Measurements from ENCODE around the gene B4GALT3.

B4GALT3 gene

DNA sequence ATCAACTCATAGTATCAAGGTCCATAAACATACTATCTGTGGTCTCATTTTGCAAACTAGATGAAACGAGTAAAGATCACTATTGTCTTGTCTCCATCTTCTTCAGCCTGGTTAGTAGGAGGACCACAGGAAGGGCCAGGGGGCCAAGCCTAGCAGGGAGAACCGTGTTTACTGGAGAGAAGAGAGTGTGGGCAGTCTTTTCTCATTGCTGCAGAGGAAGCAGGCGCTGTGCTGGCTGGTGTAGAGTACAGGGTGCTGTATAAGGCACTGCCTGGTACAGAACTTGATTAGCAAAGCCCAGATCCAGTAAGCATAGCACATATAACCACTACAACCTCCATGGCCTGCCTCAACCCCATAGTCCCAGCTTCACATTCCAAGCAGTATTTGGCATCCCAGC lies 10.0 kb upstream of the B4GALT3 start:
- no peak for DNase-seq (ENCODE audit: low spot score)

DNA sequence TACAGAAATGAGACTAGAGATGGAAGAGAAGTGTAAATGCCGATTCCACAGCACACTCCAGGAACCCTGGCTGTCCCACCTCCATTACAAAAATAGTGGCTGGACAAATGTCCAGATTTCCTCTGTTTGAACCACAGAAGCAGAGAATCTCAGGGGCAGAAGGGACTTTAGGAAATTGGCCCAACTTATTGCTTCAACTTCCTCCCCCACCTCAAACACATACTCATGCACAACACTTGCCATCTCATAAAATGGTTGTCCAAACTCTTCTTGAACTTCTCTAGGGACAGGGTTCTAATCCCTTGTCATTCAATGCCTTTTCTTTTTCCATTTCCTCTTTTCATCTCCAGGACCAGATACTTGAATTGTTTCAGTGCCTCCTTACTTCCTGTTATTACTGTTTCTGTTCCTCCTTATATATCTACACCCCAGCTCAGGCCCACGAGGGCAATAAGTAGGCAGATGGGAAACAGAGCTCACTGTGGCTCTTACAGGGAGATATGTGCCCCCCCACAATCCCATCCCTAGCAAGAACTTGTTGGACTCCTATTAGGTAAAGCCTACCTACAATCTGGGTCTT lies 8.5 kb upstream of the B4GALT3 start:
- DNase-seq (ENCODE audit: low spot score): no peak

DNA sequence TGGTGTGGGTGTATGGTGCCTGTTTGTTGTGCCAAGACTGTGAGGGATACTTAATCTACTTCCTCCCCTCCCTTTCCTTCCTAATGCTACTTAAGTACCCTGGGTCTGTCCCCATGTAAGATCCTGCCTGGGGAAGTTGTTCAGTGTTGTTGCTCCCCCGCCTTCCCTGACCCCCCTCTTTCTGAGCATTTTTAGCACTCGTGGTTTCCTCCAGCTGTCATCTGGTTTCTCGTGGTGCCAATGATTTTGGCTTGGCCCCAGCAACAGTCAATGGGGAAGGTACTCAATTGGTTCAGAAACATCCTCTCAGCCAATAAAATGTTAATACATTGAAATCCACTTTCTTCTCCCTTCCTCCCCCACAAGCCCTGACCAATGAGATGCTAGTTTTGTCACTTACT lies 8.0 kb upstream of the B4GALT3 start:
- peak; percentile 83 for DNase-seq (ENCODE audit: low spot score)

DNA sequence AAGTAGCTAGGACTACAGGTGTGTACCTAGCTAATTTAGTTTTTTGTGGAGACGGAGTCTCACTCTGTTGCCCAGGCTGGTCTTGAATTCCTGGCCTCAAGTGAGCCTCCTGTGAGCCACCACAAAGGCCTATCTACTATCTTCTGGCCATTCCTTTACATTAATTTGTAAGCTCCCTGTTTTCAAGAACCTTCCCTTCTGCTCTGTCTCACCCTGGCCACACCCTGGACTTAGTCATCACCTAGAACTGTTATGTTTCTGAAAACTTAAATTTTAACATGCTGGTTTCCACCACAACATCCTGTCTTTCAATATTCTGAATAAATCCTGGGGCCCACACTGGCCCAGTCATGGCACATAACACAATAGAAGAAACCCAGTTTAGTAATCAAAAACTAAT lies 4.9 kb upstream of the B4GALT3 start:
- DNase-seq (ENCODE audit: low spot score): peak; percentile 44

DNA sequence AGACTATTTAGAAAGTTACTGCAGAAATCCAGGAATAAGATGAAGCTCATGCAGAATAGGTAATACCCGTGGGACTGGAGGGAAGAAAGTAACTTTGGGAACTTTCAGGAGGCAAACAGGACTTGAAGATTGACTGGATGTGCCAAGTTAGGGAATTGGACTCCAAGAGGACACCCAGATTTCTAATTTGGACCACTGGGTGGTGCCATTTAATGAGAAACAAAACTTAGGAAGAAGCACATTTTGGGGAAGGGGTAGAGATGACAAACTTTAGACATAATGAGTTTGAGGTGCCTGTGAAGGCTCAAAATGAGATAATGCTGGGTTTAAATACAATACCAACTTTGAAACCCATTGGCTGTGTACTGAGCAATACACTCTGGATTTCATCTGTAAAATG lies 3.3 kb upstream of the B4GALT3 start:
- DNase-seq (ENCODE audit: low spot score): no peak

DNA sequence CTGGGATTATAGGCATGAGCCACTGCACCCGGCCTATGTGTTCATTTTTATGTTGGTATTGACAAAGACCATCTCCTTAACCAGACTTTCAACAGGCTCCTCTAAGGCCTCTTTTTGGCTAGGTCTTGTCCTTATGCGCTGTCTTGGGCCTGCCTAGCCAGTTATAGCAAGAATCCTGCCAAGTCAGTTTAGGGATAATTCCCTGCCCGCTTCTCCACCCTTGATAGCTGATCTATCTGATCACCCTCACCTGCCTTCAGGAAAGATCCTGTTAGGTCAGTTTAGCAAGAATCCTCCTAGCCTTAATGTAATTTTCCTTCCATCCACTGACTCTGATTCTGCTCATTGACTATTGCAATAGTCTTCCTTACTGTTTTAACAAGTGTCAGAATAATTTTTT lies 2.4 kb upstream of the B4GALT3 start:
- DNase-seq (ENCODE audit: low spot score): no peak

DNA sequence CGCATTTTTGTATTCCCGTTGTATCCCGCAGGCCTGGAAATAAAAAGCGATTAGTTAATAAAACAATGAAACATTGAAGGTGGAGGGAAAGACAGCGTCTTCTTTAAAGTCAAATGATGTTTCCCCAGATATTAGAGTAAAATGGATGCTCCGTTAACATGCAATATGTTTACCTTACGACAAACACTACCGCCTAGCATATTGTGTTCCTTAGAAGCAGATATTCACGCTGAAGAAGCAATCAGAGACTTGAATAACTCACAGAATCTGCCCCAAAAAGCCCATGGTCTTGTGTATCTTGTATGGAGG lies 583 bp upstream of the B4GALT3 start:
- DNase-seq (ENCODE audit: low spot score): no peak

DNA sequence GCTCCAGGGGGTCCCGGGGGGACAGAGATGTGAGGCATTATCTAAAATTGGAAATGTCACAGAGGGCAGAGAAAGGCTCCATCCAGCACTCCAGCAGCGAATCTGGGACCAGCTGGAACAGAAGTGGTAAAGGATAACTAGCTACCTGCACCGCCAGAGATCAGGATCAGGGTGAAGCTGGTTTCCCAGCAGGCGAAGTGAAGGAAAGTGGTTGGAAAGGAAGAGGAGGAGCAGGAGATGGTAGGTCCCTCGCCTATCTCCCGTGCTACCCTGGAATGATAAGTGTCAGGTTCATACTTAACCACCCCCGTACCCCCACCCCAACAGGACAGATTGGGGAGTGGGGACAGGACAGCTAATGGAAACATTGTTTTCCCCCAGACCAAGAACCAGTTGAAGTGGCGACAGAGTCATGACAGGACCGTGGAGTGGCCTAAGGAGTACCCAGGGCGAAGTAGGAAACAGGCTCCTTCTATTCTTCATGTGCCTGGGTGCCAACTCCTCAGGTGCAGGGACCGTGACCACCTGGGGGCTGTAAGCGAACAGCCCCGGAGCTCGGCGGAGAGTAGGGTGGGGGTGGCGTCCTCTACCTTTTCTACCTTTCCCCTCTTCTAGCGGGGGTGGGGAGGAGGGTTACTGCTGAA lies 717 bp downstream of the B4GALT3 start:
- no peak for DNase-seq (ENCODE audit: low spot score)

DNA sequence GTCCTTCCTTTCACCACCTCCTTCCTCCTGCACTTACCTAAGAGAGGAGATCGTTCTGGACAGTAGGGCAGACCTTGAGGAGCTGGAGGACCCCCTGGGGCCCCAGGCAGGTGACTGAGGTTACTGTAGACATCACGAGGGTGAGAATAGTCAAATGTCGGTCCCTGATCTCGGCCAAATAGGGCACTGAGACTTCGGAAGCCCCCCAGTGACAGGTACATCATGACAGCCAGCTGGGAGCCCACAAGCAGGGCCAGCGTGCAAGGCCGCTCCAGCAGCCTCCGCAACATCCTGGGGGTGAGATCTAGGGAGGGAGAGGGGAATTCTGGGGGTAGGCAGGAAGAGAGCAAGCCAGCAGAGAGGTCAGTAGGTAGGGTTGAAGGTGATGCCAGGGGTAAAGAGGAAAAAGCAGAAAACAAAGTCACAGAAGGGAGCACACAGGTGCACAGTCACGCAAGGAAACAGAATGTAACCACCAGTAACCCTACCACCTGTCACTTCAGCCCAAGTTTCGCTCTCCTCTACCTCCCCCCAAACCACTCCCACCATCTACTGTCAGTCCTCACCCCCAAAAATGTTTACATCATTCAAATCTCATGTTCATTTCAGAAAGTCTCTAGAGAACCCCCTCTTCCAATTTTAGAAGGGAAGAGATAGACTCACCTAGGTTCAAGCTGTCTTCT lies 1.4 kb downstream of the B4GALT3 start:
- no peak for DNase-seq (ENCODE audit: low spot score)

DNA sequence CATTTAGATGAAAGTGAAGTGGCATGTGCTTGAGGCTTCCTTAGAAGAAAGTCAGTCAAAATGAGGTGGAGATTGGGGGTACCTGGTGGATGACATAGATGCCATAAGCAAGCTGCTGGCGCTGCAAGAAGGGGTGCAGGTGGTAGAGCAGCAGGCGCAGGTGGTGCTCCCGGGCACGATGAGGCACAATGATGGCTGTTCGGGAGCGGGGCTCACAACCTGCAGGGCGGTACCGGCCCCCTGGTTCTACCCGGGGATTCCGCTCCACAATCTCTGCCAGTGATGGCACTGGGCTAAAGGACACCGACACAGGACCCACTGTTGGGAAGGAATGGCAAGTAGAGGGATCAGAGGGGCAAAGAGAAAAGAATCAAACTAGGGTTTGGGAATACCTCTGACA lies 2.4 kb downstream of the B4GALT3 start:
- DNase-seq (ENCODE audit: low spot score): no peak

DNA sequence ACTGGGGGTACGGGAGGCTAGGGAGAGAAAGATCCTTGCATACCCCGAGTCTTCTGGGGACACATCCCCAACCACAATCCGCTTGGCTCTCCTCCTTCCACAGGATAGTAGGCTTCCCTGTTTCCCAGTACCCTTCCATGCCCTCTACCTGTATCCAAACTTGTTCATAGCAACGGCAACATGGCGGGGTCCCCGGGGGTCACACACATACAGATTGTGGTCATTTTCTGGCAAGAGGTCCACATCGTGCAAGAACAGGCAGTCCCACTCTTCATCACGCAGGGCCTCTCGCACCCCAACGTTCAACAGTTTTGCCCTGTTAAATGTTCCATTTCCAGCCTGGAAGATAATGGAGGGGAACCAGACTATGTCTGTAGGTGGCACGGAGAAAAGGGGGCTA lies 3.6 kb downstream of the B4GALT3 start:
- no peak for DNase-seq (ENCODE audit: low spot score)

DNA sequence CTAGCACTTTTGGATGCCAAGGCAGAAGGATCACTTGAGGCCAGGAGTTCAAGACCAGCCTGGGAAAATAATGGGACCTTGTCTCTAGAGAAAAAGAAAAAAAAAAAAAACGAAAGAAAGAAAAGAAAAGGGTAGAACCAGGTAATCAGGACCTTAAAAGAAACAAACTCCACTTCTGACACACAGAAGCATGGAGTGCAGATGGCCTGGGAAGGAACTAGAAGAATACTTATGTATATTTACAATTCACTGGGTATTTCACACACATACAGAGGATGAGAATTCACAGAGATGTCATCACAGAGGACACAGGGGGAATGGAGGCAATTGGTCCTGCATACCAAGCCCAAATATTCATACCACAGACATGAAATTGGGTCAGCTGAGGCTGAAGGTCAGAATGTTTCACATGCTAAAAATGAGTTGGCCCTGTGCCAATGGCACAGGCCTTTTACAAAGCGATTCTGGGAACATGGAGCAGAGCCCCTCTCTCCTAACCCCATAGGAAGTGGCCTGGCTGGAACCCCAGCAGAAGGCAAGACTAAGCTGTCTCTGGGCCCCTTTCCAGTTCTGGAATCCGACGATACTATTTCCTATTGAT lies 4.4 kb downstream of the B4GALT3 start:
- DNase-seq (ENCODE audit: low spot score): peak; percentile 88

DNA sequence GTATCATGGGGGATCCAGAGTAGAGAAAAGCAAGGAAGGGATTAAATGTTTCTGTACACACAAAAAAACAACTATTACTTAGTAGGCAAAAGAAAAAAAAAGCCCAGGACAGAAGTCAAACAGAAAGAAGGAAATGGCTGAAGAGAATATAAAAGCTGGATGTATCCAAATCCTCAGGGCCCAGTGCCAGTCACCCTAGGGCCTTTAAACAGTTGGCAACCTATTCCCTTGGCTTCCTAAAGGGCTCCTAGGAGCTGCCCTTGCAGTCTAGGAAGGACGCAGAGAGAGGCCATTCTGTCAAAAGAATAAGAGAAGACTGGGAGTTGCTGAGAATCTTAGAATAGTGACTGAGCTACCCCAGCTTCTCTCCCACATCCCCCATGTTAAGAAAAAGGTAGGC lies 5.0 kb downstream of the B4GALT3 start:
- DNase-seq (ENCODE audit: low spot score): no peak

DNA sequence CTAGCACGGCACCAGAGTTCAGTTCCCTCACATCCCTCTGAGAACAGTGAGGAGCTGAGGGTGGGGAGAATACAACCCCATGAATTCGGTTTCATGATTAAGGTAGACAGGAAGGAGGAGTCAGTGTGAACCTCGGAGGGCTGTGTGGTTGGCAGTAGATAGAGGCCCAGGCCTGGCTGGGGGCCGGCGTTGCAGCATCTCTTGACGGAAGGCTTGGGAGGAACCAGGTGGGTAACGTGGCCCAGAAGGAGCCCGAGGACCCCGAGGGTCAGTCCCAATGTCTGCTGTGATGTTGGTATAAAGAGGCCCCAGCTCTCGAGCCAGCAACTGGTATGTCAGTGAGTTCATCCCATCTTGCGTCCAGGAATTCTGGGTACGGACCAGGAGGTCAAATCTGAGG lies 5.6 kb downstream of the B4GALT3 start:
- no peak for DNase-seq (ENCODE audit: low spot score)

DNA sequence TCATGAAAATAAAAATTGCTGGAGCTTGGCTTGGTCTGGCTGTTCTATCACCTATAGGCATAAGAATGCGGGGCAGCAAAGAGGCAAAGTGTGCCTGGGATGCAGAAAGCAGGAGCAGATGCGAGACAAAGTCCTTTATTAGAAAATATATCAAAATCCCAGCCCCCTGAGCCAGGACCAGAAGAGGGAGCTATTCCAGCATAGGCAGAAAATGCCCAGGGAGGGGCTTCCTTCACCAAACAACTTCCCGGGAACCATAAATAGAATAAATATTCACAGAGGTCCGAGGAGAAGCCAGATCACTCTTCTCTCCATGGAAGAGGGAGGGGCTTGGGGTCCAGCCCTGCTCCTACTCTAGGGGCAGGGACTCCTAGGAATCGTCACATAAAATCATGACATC lies 6.1 kb downstream of the B4GALT3 start:
- DNase-seq (ENCODE audit: low spot score): no peak

DNA sequence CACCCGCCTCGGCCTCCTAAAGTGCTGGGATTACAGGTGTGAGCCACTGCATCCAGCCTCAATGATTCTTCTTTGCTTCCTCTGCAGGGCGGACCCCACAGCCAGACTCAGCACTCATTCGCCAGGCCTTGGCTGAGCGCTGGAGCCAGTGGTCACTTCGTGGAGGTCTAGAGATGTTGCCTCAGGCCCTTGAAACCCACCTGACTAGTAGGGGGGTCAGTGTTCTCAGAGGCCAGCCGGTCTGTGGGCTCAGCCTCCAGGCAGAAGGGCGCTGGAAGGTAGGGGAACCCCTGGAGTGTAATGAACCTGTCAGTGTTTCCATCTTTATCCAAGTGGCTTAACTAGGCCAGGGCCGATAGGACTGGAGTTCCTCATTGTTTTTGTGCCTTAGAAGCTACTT lies 8.4 kb downstream of the B4GALT3 start:
- DNase-seq (ENCODE audit: low spot score): no peak

DNA sequence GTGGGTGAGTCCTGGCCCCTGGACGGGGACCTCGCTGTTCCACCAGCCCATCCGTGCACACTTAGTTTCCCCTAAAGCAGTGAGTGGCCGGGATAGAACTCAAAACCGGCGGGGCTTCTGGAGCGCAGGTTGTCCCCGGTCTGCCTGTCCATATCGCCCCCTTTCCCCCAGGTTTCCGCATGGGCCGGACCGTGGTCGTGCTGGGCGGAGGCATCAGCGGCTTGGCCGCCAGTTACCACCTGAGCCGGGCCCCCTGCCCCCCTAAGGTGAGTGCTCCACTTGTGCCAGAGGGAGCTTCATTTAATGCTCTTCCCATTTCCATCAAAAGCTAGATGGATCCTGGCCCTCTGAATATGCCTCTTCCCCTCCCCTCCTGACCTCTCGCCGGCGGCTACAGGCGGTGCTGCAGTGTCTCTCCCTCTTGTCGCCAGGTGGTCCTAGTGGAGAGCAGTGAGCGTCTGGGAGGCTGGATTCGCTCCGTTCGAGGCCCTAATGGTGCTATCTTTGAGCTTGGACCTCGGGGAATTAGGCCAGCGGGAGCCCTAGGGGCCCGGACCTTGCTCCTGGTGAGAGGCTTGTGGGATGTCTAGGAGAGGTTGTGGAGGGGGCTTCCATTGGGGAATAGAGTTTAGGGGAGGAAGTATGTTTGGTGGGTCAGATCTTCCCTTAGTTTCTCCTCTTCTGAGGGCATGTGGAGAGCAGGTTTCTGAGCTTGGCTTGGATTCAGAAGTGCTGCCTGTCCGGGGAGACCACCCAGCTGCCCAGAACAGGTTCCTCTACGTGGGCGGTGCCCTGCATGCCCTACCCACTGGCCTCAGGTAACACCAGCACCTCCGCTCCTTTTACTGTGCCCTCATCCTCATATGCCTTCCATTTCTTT lies 10.4 kb downstream of the B4GALT3 start:
- peak; percentile 7 for DNase-seq (ENCODE audit: low spot score)

DNA sequence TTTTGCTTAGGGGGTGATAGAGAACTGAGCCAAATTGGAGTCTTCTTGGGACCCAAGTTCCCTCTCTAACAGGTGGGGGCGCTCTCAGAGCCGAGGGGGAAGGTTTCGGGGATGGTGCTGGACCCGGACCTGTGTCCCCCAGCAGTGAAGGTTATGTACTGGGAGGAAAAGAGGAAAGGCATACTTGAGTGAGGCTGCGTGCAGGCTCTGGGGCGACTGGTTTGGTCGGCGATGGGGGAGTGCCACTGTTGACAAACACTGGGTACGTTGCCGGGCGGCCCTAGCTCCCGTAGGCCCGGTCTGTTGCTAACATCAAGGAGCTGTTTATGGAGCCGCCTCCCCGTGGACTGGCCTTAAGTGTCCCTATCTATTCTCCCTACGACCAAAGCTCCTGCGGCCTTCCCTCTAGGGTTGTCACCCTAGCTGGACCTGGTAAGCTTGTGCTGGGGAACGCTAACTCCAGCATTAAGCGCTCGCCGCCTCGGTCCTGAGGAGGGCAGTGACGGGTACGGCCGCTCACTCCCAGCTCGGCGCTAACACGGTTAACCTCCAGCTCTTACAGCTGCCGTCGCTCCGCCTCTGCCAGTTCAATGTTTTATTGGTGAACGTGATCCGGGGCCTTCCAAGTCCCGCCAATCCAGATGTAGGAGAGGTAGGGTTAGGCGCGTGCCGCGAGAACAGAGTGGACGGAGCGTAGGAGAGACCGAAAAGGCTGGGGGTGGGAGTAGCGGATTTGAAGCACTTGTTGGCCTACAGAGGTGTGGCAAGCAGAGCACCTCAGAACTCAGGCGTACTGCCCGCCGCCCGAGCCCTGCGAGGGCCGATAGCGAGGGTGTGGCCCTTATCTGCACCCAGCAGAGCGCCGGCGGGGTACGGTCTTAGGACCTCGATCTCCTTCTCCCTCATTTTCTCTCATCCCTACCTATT lies 11.3 kb downstream of the B4GALT3 start, which contains the start of gene PPOX:
Gene PPOX (plus strand): TSS at position 685 of the 927 bp plus-strand sequence. CDS start 422 bp downstream, outside the sequence.
- DNase-seq (ENCODE audit: low spot score): peak; percentile 93

DNA sequence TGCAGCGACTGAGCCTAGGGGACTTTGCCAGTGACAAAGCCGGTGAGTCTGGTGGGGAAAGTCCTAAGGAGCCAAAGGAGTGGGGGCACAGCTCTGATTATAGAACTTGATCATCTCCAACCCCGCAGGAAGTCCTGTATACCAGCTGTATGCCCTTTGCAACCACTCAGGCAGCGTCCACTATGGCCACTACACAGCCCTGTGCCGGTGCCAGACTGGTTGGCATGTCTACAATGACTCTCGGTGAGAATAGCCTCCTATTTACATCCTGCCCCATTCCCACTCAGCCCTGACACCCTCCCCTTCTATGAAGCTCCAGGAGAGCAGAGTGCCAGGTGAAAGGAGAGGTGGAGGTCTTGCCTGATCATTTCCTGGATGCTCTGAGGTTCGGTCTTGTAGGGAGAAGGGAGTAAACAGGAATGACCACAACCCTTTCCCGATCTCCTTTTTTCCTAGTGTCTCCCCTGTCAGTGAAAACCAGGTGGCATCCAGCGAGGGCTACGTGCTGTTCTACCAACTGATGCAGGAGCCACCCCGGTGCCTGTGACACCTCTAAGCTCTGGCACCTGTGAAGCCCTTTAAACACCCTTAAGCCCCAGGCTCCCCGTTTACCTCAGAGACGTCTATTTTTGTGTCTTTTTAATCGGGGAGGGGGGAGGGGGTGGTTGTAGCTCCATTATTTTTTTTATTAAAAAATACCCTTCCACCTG lies 12.3 kb downstream of the B4GALT3 start:
- no peak for DNase-seq (ENCODE audit: low spot score)

DNA sequence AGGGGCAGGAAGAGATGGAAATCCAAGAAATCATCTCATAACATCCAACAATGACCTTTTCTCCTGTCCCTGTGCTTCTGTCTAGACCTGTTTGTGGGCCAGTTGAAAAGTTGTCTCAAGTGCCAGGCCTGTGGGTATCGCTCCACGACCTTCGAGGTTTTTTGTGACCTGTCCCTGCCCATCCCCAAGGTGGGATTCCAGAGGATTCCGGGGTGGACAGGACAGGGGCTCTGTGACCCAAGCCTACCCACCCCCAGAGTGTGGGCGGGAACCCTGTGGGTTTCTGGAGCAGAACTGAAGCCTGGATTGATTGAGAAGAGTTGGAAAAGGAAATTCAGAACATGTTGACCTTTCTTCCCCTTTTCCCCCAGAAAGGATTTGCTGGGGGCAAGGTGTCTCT lies 13.5 kb downstream of the B4GALT3 start:
- no peak for DNase-seq (ENCODE audit: low spot score)

DNA sequence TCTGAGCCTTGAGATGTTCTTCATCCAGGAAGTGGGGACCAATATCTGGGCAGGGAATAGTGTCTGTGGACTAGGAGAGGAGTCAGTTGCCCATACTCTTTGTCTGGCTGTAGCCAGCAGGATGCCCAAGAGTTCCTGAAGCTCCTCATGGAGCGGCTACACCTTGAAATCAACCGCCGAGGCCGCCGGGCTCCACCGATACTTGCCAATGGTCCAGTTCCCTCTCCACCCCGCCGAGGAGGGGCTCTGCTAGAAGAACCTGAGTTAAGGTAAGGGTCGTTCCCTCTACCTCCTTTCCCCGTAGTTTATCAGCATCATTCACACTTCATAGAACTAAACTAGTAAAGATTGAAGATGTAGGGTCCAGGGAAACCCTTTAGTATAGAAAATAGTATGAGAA lies 14.5 kb downstream of the B4GALT3 start:
- DNase-seq (ENCODE audit: low spot score): no peak
